GM12878 (cell line): ENCODE measurements around the gene GABRP. TPM values are rescaled to one million over a fixed set of nuclear protein-coding genes. Genes with fewer than 3 reads are reported as not detected.

Experiments used
- ATAC-seq: fragments of 200-7000 bp; cut with Tn5 transposase; 3 replicates; pipeline ENCODE4 v1.9.1; 2020; ENCODE audit warnings: mild to moderate bottlenecking, moderate library complexity
- BruUV-seq: library from RNA; stranded (reverse); fragments of 400-500 nt; replicated peaks from 2 replicates; lab custom pipeline; 2021; lab: Mats Ljungman, UMichigan
- CTCF ChIA-PET: fragments of 300-600 bp; sonication (Branson Sonifier 250); formaldehyde crosslinking; extraction: SDS; loops from one replicate; lab custom pipeline; 2021; ENCODE audit warnings: inconsistent platforms; lab: Yijun Ruan, JAX
- POLR2A ChIA-PET: fragments of 350-600 bp; formaldehyde crosslinking; extraction: SDS; loops from one replicate; lab custom pipeline; 2021; ENCODE audit warnings: inconsistent platforms; lab: Charles Lee
- RAD21 ChIA-PET: fragments of 300-600 bp; sonication (Branson Sonifier 250); formaldehyde crosslinking; loops from one replicate; lab custom pipeline; 2023; ENCODE audit warnings: antibody characterized with exemption; ENCODE audit not compliant: unreplicated experiment; lab: Charles Lee
- SMC1A ChIA-PET: fragments of 300-600 bp; sonication (Branson Sonifier 250); formaldehyde crosslinking; loops from one replicate; lab custom pipeline; 2023; ENCODE audit not compliant: unreplicated experiment, uncharacterized antibody; lab: Charles Lee
- DNase-seq: peaks from one replicate; pipeline ENCODE4 v3.0.0-alpha.2; 2011; ENCODE audit warnings: low read depth, low spot score
- FAIRE-seq: peaks from 3 replicates; lab custom pipeline; 2011; peaks lifted over from hg19 to GRCh38; lab: Jason Lieb, UNC
- H2AFZ ChIP-seq: 2 replicates; pipeline ENCODE4 v1.6.0; 2011; ENCODE audit warnings: low read depth, low read length, control low read depth; ENCODE audit not compliant: control insufficient read depth
- H3K27ac ChIP-seq: 2 replicates; pipeline ENCODE4 v1.5.1; 2011; ENCODE audit warnings: control low read depth; ENCODE audit not compliant: control insufficient read depth, insufficient read depth
- H3K27me3 ChIP-seq, 2 experiments: replicated peaks in 1 of 2; 2 replicates each; pipeline versions ENCODE4 v1.6.0 to v1.6.1; 2011; ENCODE audit warnings: low read length in 1 of 2; ENCODE audit not compliant: control insufficient read depth in 2 of 2, insufficient read depth in 2 of 2
- H3K36me3 ChIP-seq, 2 experiments: 2 replicates each; pipeline ENCODE4 v1.5.1; 2011; ENCODE audit warnings: low read length in 1 of 2; ENCODE audit not compliant: control insufficient read depth in 2 of 2, insufficient read depth in 2 of 2
- H3K4me1 ChIP-seq: 2 replicates; pipeline ENCODE4 v1.6.1; 2011; ENCODE audit warnings: mild to moderate bottlenecking, low read length, moderate library complexity, mixed read lengths; ENCODE audit not compliant: control insufficient read depth, insufficient read depth
- H3K4me2 ChIP-seq: 2 replicates; pipeline ENCODE4 v1.6.0; 2011; ENCODE audit warnings: control low read depth; ENCODE audit not compliant: control insufficient read depth, insufficient read depth
- H3K4me3 ChIP-seq: fragments of 200-600 bp; sonication (generic); 2 replicates; pipeline ENCODE4 v1.5.1; 2016
- H3K79me2 ChIP-seq: 2 replicates; pipeline ENCODE4 v1.6.0; 2011; ENCODE audit warnings: low read length; ENCODE audit not compliant: control insufficient read depth, insufficient read depth
- H3K9ac ChIP-seq: 2 replicates; pipeline ENCODE4 v1.8.0; 2011; ENCODE audit warnings: low read length, control low read depth, mixed read lengths; ENCODE audit not compliant: control insufficient read depth, insufficient read depth
- H3K9me3 ChIP-seq: replicated peaks from 3 replicates; pipeline ENCODE4 v1.5.1; 2011; ENCODE audit warnings: mild to moderate bottlenecking, low read length; ENCODE audit not compliant: control insufficient read depth, insufficient read depth
- H4K20me1 ChIP-seq: 2 replicates; pipeline ENCODE4 v1.6.0; 2011; ENCODE audit not compliant: control insufficient read depth, insufficient read depth
- E2F8 ChIP-seq: fragments of 450-650 bp; IDR thresholded peaks from 2 replicates; pipeline ENCODE4 v1.6.1; 2018; ENCODE audit warnings: mild to moderate bottlenecking, low read depth, moderate library complexity; ENCODE audit not compliant: partially characterized antibody
- PAX8 ChIP-seq: fragments of 450-650 bp; IDR thresholded peaks from 2 replicates; pipeline ENCODE4 v1.6.1; 2017; ENCODE audit warnings: mild to moderate bottlenecking, moderate library complexity
- WGBS: methylation state at CpG from one replicate; pipeline ENCODE4 v1.1.6; 2016; ENCODE audit warnings: low lambda C conversion rate; ENCODE audit not compliant: insufficient replicate concordance, insufficient coverage; ENCODE audit errors: missing lambda C conversion rate; 5-methylcytosine and 5-hydroxymethylcytosine counted together
- in situ Hi-C: fragments of 300-500 bp; cut with MboI; formaldehyde crosslinking; loops from 9 replicates; pipeline ENCODE4 v1.14.3; 2018; ENCODE audit warnings: mixed read lengths
- intact Hi-C: fragments of 100-400 bp; cut with micrococcal nuclease; formaldehyde crosslinking; loops from one replicate; pipeline ENCODE4 v1.14.2; 2022; ENCODE audit not compliant: unreplicated experiment
- polyA plus RNA-seq, 11 experiments: library from polyadenylated mRNA; depleted of rRNA in 4 of 11; unstranded in 6 of 11; stranded (reverse) in 5 of 11; fragments of >200 nt; fragmentation: Nextera tagmentation in 4 of 11; fragmentation: Illumina TruSeq in 1 of 11; extraction: Ambion mirVana in 4 of 11; extraction: Trizol in 1 of 11; gene quantifications; 1 replicate in 1 of 11; 2 replicates in 10 of 11; pipeline versions ENCODE4 v1.2.1 to v1.2.3, GENCODE V29; 2011 to 2016; ENCODE audit warnings: inconsistent platforms in 2 of 11, missing spikeins in 2 of 11, low read depth in 1 of 11
- total RNA-seq, 4 experiments: library from RNA; depleted of rRNA in 3 of 4; stranded (reverse); fragments of >200 nt in 3 of 4; fragmentation: Illumina TruSeq in 1 of 4; extraction: Trizol in 1 of 4; gene quantifications; 2 replicates each; pipeline versions ENCODE4 v1.2.1 to v1.2.3, GENCODE V29; 2013 to 2021
- TF ChIP-seq, protein P1 (sequence below): fragments of 450-650 bp; IDR thresholded peaks from 2 replicates; pipeline ENCODE4 v1.6.1; 2017; ENCODE audit warnings: mild to moderate bottlenecking, moderate library complexity
- TF ChIP-seq, protein P2 (sequence below), 3 experiments: IDR thresholded peaks in 2 of 3; conservative IDR thresholded peaks in 1 of 3; 2 replicates each; pipeline ENCODE4 v1.5.1; 2011; ENCODE audit warnings: low read depth in 3 of 3, low read length in 3 of 3, mild to moderate bottlenecking in 3 of 3, control low read depth in 2 of 3, moderate library complexity in 2 of 3, inconsistent platforms in 1 of 3, mixed read lengths in 1 of 3; ENCODE audit not compliant: control insufficient read depth in 2 of 3, insufficient read depth in 1 of 3; ENCODE audit errors: extremely low read depth in 1 of 3

Gene GABRP
- total and polyA plus RNA-seq, 10 of the 15 experiments (the other 5 are each of a cell fraction or from before 2014, with no cell fraction given) = 0.04 TPM; not detected in 9

- intact Hi-C loops = loop anchor here (2.0 kb wide), 1 partner anchor 30 kb away; no protein-coding TSS in a partner anchor
- no TSS peak for BruUV-seq
- no peaks in the 10 kb centered on the region for H3K27me3 ChIP-seq
- DNase-seq (no peak), ATAC-seq (peak; percentile 42; the same call in 1 of the 3 replicates), FAIRE-seq (no peak)
- RAD21 ChIA-PET = no interaction called here
- no peaks in the 10 kb centered on the region for H3K36me3 ChIP-seq
- no peaks in the 10 kb centered on the region for H3K79me2 ChIP-seq
- POLR2A ChIA-PET = no interaction called here
- no peak overlapping the region for H3K9ac ChIP-seq
- H2AFZ ChIP-seq = no peak overlapping the region
- no peaks in the 10 kb centered on the region for H4K20me1 ChIP-seq
- H3K27ac ChIP-seq = no peak overlapping the region
- TF ChIP-seq, protein P1, sequence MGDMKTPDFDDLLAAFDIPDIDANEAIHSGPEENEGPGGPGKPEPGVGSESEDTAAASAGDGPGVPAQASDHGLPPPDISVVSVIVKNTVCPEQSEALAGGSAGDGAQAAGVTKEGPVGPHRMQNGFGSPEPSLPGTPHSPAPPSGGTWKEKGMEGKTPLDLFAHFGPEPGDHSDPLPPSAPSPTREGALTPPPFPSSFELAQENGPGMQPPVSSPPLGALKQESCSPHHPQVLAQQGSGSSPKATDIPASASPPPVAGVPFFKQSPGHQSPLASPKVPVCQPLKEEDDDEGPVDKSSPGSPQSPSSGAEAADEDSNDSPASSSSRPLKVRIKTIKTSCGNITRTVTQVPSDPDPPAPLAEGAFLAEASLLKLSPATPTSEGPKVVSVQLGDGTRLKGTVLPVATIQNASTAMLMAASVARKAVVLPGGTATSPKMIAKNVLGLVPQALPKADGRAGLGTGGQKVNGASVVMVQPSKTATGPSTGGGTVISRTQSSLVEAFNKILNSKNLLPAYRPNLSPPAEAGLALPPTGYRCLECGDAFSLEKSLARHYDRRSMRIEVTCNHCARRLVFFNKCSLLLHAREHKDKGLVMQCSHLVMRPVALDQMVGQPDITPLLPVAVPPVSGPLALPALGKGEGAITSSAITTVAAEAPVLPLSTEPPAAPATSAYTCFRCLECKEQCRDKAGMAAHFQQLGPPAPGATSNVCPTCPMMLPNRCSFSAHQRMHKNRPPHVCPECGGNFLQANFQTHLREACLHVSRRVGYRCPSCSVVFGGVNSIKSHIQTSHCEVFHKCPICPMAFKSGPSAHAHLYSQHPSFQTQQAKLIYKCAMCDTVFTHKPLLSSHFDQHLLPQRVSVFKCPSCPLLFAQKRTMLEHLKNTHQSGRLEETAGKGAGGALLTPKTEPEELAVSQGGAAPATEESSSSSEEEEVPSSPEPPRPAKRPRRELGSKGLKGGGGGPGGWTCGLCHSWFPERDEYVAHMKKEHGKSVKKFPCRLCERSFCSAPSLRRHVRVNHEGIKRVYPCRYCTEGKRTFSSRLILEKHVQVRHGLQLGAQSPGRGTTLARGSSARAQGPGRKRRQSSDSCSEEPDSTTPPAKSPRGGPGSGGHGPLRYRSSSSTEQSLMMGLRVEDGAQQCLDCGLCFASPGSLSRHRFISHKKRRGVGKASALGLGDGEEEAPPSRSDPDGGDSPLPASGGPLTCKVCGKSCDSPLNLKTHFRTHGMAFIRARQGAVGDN = no peak
- TF ChIP-seq, protein P2, sequence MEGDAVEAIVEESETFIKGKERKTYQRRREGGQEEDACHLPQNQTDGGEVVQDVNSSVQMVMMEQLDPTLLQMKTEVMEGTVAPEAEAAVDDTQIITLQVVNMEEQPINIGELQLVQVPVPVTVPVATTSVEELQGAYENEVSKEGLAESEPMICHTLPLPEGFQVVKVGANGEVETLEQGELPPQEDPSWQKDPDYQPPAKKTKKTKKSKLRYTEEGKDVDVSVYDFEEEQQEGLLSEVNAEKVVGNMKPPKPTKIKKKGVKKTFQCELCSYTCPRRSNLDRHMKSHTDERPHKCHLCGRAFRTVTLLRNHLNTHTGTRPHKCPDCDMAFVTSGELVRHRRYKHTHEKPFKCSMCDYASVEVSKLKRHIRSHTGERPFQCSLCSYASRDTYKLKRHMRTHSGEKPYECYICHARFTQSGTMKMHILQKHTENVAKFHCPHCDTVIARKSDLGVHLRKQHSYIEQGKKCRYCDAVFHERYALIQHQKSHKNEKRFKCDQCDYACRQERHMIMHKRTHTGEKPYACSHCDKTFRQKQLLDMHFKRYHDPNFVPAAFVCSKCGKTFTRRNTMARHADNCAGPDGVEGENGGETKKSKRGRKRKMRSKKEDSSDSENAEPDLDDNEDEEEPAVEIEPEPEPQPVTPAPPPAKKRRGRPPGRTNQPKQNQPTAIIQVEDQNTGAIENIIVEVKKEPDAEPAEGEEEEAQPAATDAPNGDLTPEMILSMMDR (IDR thresholded peaks at IDR 0.05 in 2 of 3, conservative IDR thresholded peaks at IDR 0.05 in 1 of 3; ENCODE audit: control insufficient read depth in 2 of 3, extremely low read depth in 1 of 3, insufficient read depth in 1 of 3, low read depth in 3 of 3, low read length in 3 of 3) = peak in 1 of 3 experiments; percentile 18; a peak in 1 of 6 replicates
- TF ChIP-seq PAX8 = no peak
- no peak for TF ChIP-seq E2F8
- H3K4me2 ChIP-seq = no peak overlapping the region
- WGBS = 1% methylated on average over 5 of the region's 5 CpGs
- CTCF ChIA-PET = interaction anchor here (1.2 kb wide), 1 partner anchor 19 kb away, joined by 3 read pairs; no protein-coding TSS in a partner anchor
- no peaks in the 10 kb centered on the region for H3K9me3 ChIP-seq
- peaks cover 8% of the 10 kb centered on the region for H3K4me1 ChIP-seq
- SMC1A ChIA-PET = no interaction called here
- H3K4me3 ChIP-seq = no peak overlapping the region
- in situ Hi-C loops = no loop called here
These were observed 8.7 kb upstream of the GABRP start for GRCh38 chr5:170774831-170775230.
